Measurements from ENCODE around the gene GOLGA8S.

DNA sequence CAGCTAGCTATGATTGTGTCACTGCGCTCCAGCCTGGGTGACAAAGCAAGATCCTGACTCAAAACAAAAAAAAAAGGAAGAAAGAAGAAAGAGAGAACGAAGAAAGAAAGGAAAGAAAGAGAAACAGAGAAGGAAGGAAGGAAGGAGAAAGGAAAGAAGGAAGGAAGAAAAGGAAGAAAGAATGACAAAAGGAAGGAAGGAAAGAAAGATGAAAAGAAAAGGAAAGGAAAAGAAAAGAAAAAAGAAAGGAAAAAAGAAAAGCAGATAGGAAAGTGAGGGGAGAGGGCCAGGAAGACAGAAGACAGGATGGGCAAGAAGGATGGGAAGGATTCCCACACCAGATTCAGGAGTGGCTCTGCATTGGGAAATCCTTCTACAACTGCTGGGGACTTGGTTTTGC is 47.6 kb downstream of the GOLGA8S start:
- TF ChIP-seq, protein P1, sequence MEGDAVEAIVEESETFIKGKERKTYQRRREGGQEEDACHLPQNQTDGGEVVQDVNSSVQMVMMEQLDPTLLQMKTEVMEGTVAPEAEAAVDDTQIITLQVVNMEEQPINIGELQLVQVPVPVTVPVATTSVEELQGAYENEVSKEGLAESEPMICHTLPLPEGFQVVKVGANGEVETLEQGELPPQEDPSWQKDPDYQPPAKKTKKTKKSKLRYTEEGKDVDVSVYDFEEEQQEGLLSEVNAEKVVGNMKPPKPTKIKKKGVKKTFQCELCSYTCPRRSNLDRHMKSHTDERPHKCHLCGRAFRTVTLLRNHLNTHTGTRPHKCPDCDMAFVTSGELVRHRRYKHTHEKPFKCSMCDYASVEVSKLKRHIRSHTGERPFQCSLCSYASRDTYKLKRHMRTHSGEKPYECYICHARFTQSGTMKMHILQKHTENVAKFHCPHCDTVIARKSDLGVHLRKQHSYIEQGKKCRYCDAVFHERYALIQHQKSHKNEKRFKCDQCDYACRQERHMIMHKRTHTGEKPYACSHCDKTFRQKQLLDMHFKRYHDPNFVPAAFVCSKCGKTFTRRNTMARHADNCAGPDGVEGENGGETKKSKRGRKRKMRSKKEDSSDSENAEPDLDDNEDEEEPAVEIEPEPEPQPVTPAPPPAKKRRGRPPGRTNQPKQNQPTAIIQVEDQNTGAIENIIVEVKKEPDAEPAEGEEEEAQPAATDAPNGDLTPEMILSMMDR (IDR thresholded peaks at IDR 0.05; ENCODE audit: insufficient read depth, low read length, poor library complexity, severe bottlenecking) = no peak
- no peak for TF ChIP-seq EZH2phosphoT487 (conservative IDR thresholded peaks at IDR 0.05; ENCODE audit: low read length)

All from SU-DHL-6 (cell line).